ENCODE results near the gene CBL. TPM values are rescaled to one million over a fixed set of nuclear protein-coding genes. Genes with fewer than 3 reads are reported as not detected.

The CBL gene
- total RNA-seq, 1 donor from 2014 or later: 21.6 TPM

DNA sequence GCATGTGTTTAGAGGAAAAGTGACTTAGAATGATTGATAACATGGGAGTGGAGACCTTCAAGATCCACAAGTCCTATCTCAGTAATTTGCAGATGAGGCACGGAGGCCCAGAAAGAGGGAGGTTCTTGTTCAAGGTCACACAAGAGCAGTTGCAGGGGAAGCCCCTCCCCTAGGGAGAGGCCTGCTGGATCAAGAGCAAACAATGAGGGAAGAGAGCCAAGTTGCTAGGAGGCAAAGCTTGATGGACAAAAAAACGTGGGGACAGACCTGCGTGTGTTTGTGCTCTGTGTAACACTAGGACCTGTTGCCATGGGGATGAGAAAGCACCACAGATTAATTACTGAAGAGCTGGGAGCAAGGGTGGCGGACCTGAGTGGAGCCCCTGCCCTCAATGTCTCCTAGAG, 146.7 kb downstream of the CBL start:
- DNase-seq (ENCODE audit: low spot score in 2 of 2): no peak
- Histone ChIP-seq H3K27ac (no peak overlapping the region), H3K4me1 (no peaks in the 10 kb centered on the region), H3K36me3 (no peaks in the 10 kb centered on the region), H3K27me3 (no peaks in the 10 kb centered on the region), H3K9me3 (no peaks in the 10 kb centered on the region), H3K4me3 (no peak overlapping the region)
- intact Hi-C loops (cut with DNase I): loop anchor here (10.0 kb wide), 1 partner anchor 372 kb away; the partner anchor contains the start of gene NECTIN1
- TF ChIP-seq, protein P1, sequence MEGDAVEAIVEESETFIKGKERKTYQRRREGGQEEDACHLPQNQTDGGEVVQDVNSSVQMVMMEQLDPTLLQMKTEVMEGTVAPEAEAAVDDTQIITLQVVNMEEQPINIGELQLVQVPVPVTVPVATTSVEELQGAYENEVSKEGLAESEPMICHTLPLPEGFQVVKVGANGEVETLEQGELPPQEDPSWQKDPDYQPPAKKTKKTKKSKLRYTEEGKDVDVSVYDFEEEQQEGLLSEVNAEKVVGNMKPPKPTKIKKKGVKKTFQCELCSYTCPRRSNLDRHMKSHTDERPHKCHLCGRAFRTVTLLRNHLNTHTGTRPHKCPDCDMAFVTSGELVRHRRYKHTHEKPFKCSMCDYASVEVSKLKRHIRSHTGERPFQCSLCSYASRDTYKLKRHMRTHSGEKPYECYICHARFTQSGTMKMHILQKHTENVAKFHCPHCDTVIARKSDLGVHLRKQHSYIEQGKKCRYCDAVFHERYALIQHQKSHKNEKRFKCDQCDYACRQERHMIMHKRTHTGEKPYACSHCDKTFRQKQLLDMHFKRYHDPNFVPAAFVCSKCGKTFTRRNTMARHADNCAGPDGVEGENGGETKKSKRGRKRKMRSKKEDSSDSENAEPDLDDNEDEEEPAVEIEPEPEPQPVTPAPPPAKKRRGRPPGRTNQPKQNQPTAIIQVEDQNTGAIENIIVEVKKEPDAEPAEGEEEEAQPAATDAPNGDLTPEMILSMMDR (IDR thresholded peaks at IDR 0.05): no peak

DNA sequence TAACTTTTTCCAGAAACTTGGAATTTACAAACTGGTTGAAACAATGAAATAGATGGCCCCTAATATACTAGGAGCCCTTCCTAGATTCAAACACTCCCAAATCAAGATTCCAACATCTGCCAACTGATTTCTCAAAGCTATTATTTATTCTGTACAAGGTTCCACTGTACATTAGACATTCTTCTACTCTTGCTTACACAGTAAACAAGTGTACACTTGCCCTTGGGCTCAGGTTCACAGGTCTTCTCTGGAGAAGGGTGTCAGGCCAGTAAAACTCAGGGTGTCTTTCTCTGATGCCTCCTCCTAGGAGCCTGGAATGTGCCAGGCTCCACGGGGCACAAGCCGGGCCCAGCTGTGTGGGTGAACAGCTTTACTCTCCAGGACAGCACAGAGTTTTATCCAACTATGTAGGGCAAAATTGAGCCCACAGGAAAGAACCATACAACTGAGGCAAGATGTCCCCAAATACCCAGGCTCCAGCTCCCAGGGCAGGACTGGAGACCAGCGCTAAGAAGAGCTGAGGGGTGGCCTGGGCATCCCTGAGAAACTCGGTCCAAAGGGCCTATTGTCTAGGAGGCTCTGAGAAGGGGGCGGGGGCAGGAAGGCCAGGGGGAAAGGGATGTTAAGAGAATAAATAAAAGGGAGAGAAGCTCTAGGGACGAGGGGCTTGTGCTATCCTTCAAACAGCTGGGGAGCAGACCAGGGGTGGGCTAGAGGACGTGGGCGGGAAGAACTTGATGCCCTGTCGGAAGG, 149.1 kb downstream of the CBL start:
- TF ChIP-seq, protein P1 (IDR thresholded peaks at IDR 0.05): no peak
- Histone ChIP-seq H3K27me3 (no peaks in the 10 kb centered on the region), H3K27ac (no peak overlapping the region), H3K4me3 (no peak overlapping the region), H3K9me3 (no peaks in the 10 kb centered on the region), H3K36me3 (no peaks in the 10 kb centered on the region), H3K4me1 (no peaks in the 10 kb centered on the region)
- no peak for DNase-seq (ENCODE audit: low spot score in 2 of 2)
- intact Hi-C loops (cut with DNase I): loop anchor here (10.0 kb wide), 1 partner anchor 370 kb away; the partner anchor contains the start of gene NECTIN1

DNA sequence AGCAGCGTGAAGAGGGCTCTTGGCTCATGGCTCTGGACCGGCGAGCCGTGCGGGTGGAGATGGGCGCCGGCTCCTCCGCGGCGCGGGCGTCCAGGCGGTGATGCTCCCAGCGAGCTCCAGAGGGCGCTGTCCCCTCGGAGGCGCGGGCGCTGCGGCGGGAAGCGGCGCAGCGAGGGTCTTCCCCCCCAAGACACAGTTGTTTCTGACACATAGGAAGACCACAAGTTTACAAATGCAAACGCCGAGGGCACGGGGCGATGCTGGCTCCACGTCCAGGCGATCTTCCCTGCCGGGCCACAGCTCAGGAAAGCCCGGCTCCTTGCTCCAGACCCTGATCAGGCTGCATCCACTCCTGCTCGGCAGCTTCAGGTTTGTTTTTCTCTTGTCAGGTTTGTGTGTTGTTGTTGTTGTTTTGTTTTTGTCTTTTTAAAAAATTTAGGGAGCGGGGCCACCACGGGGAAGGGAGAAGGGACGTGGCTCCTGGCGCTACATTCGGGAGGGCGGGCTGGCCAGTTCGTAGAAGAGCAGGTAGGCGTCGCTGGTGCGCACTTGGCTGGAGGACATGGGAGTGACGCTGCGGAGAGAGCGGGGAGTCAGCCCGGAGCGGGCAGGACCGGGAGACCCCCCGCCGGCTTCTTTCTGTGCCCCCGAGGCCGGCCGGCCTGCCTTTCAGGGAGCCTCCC, 150.4 kb downstream of the CBL start:
- TF ChIP-seq, protein P1 (IDR thresholded peaks at IDR 0.05): peak; percentile 85 to 87 (median 85)
- no peaks in the 10 kb centered on the region for H3K9me3 ChIP-seq
- intact Hi-C loops (cut with DNase I): loop anchor here (1.0 to 10.0 kb wide), 4 partner anchors 18 to 368 kb away; partner anchors contain the start of genes NECTIN1 and USP2
- no peak overlapping the region for H3K27ac ChIP-seq
- peak in 1 of 2 donors; percentile 89 for DNase-seq (ENCODE audit: low spot score in 2 of 2)
- no peaks in the 10 kb centered on the region for H3K36me3 ChIP-seq
- H3K27me3 ChIP-seq: no peaks in the 10 kb centered on the region
- peak overlapping the region; percentile 42 to 71 for H3K4me3 ChIP-seq
- H3K4me1 ChIP-seq: peaks cover 0 to 6% of the 10 kb centered on the region in 2 donors

DNA sequence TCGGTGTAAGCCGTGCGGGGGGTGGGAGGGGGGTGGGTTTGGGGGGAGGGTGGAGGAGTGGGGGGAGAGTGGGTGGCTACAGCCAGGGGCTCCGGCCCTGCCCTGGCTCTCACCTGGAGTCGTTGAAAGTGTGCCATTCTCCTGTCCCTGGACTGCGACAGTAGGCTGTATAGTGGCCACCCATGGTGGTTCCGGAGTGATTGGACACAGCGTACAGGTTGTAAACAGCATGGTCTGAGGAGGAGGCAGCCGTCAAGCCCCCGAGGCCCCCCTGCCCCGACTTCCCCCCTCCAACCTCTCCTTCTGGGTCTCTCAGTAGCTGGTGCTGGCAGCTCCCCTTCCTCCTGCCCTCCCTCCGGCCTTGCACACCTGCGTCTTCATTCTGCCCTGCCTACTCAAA, 150.9 kb downstream of the CBL start:
- TF ChIP-seq, protein P1 (IDR thresholded peaks at IDR 0.05): no peak
- Histone ChIP-seq H3K27me3 (no peaks in the 10 kb centered on the region), H3K36me3 (no peaks in the 10 kb centered on the region), H3K4me3 (peak overlapping the region; percentile 42 to 71), H3K9me3 (no peaks in the 10 kb centered on the region), H3K4me1 (peaks cover 2 to 9% of the 10 kb centered on the region in 2 donors), H3K27ac (no peak overlapping the region)
- DNase-seq (ENCODE audit: low spot score in 2 of 2): no peak
- intact Hi-C loops (cut with DNase I): loop anchor here (10.0 kb wide), 1 partner anchor 368 kb away; the partner anchor contains the start of gene NECTIN1

Other genes starting within 250 kb of the CBL start
- gene FOXR1, start 234.6 kb upstream of the CBL start, total RNA-seq: not detected
- gene CENATAC, start 208.2 kb upstream of the CBL start, total RNA-seq: 67.7 TPM
- 857 TPM for gene RPS25, start 188.0 kb upstream of the CBL start, total RNA-seq
- 41.0 TPM for gene TRAPPC4, start 187.6 kb upstream of the CBL start, total RNA-seq
- gene SLC37A4, start 175.5 kb upstream of the CBL start, total RNA-seq: 21.2 TPM
- 98.4 TPM for gene HYOU1, start 149.1 kb upstream of the CBL start, total RNA-seq
- gene VPS11, start 138.5 kb upstream of the CBL start, total RNA-seq: 23.4 TPM
- gene HMBS, start 121.5 kb upstream of the CBL start, total RNA-seq: 82.8 TPM
- gene DPAGT1, start 104.5 kb upstream of the CBL start, total RNA-seq: 61.9 TPM
- gene C2CD2L, start 99.0 kb upstream of the CBL start, total RNA-seq: 16.7 TPM
- gene HINFP, start 84.8 kb upstream of the CBL start, total RNA-seq: 36.5 TPM
- not detected for gene ABCG4, start 57.3 kb upstream of the CBL start, total RNA-seq
- 35.9 TPM for gene NLRX1, start 37.6 kb upstream of the CBL start, total RNA-seq
- gene NHERF4, start 20.9 kb upstream of the CBL start, total RNA-seq: not detected
- gene MCAM, start 110.8 kb downstream of the CBL start, total RNA-seq: 2,975 TPM
- gene RNF26, start 128.2 kb downstream of the CBL start, total RNA-seq: 16.8 TPM
- 95.8 TPM for gene C1QTNF5, start 134.5 kb downstream of the CBL start, total RNA-seq
- gene MFRP, start 140.4 kb downstream of the CBL start, total RNA-seq: not detected
- gene USP2, start 175.4 kb downstream of the CBL start, total RNA-seq: not detected
- 3.5 TPM for gene THY1, start 216.8 kb downstream of the CBL start, total RNA-seq

Measured in ascending aorta (tissue), 2 donors.